Gastrocnemius medialis (tissue), 4 donors: ENCODE results near the gene KRTAP5-2. TPM values are rescaled to one million over a fixed set of nuclear protein-coding genes. Genes with fewer than 3 reads are reported as not detected.

Source experiments
- ATAC-seq, 2 donors: fragments of 150-250 bp; one replicate each; pipeline ENCODE4 v1.9.1; 2016
- DNase-seq, 2 donors: peaks; one replicate each; pipeline ENCODE4 v3.0.0-alpha.2; 2019
- H3K27ac ChIP-seq, 4 donors: fragments of 200-600 bp; sonication (generic); 1 replicate in 1 of 4; 2 replicates in 3 of 4; pipeline ENCODE4 v1.5.1; 2016 to 2018; ENCODE audit warnings: mild to moderate bottlenecking in 2 of 4, moderate library complexity in 1 of 4
- H3K27me3 ChIP-seq, 3 donors: fragments of 200-600 bp; sonication (generic) in 2 of 3; 1 replicate in 1 of 3; 2 replicates in 2 of 3; pipeline versions ENCODE4 v1.5.1 to v1.6.0; 2016 to 2019; ENCODE audit warnings: mild to moderate bottlenecking in 1 of 3, moderate library complexity in 1 of 3
- H3K36me3 ChIP-seq, 2 donors: fragments of 200-600 bp; sonication (generic) in 1 of 2; one replicate each; pipeline ENCODE4 v1.5.1; 2017 to 2018
- H3K4me1 ChIP-seq, 2 donors: fragments of 200-600 bp; sonication (generic) in 1 of 2; one replicate each; pipeline ENCODE4 v1.5.1; 2016 to 2017; ENCODE audit warnings: mild to moderate bottlenecking in 2 of 2
- H3K4me3 ChIP-seq, 4 donors: fragments of 200-600 bp; sonication (generic) in 3 of 4; 1 replicate in 1 of 4; 2 replicates in 3 of 4; pipeline ENCODE4 v1.5.1; 2016 to 2019; ENCODE audit warnings: mild to moderate bottlenecking in 2 of 4
- H3K9me3 ChIP-seq, 3 donors: fragments of 200-600 bp; sonication (generic) in 2 of 3; 1 replicate in 1 of 3; 2 replicates in 2 of 3; pipeline ENCODE4 v1.5.1; 2016 to 2019
- CTCF ChIP-seq, 5 experiments: fragments of 450-650 bp in 3 of 5; fragments of 200-600 bp in 2 of 5; sonication (generic) in 2 of 5; IDR thresholded peaks in 4 of 5; conservative IDR thresholded peaks in 1 of 5; 1 replicate in 4 of 5; 2 replicates in 1 of 5; pipeline ENCODE4 v1.5.1; 2016 to 2019; ENCODE audit warnings: antibody characterized with exemption in 5 of 5, mild to moderate bottlenecking in 3 of 5, moderate library complexity in 3 of 5
- POLR2A ChIP-seq, 2 donors: fragments of 450-650 bp; IDR thresholded peaks; one replicate each; pipeline ENCODE4 v1.6.1; 2017; ENCODE audit warnings: antibody characterized with exemption in 2 of 2, mild to moderate bottlenecking in 2 of 2, moderate library complexity in 2 of 2
- in situ Hi-C, 4 donors: fragments of 200-750 bp; cut with MboI; loops; one replicate each; pipeline versions ENCODE4 v1.15.0 to v1.8.0; 2017; ENCODE audit warnings: low sequenced_read_pairs in 4 of 4
- intact Hi-C: fragments of 100-400 bp; cut with DNase I; formaldehyde crosslinking; loops from one replicate; pipeline ENCODE4 v1.15.1; 2023; ENCODE audit warnings: low total_unique reads
- total RNA-seq, 4 donors: library from RNA; depleted of rRNA; stranded (reverse); fragments of >200 nt; gene quantifications; one replicate each; pipeline versions ENCODE4 v1.1.0 to v1.2.3, GENCODE V29; 2016

Gene KRTAP5-2
- total RNA-seq, 4 donors from 2014 or later = not detected

GRCh38 chr11:1573077-1573902 is 24.8 kb downstream of the KRTAP5-2 start:
- H3K27me3 ChIP-seq = no peaks in the 10 kb centered on the region
- in situ Hi-C loops (no loop called here), intact Hi-C loops (loop anchor here (5.0 kb wide), 1 partner anchor 261 kb away; no protein-coding TSS in a partner anchor)
- TF ChIP-seq POLR2A (IDR thresholded peaks at IDR 0.05) (no peak), CTCF (IDR thresholded peaks at IDR 0.05 in 4 of 5, conservative IDR thresholded peaks at IDR 0.05 in 1 of 5) (no peak)
- DNase-seq (no peak), ATAC-seq (no peak)
- no peaks in the 10 kb centered on the region for H3K36me3 ChIP-seq
- peaks cover 5 to 46% of the 10 kb centered on the region in 2 donors for H3K4me1 ChIP-seq
- no peaks in the 10 kb centered on the region for H3K9me3 ChIP-seq
- peak overlapping the region; percentile 59 to 83 (median 67) for H3K4me3 ChIP-seq
- H3K27ac ChIP-seq = peak overlapping the region; percentile 84 to 89 (median 87)

GRCh38 chr11:1572197-1573076 is 25.7 kb downstream of the KRTAP5-2 start, which contains the start of gene DUSP8:
DUSP8 (minus strand) TSS chr11:1572271; CDS start chr11:1565826, 6,445 bp downstream.
- H3K27me3 ChIP-seq = no peaks in the 10 kb centered on the region
- H3K9me3 ChIP-seq = no peaks in the 10 kb centered on the region
- peak within 1 kb of the TSS; percentile 59 to 83 (median 68) for H3K4me3 ChIP-seq
- peak; percentile 86 to 89 for DNase-seq
- intact Hi-C loops (loop anchor here (1.0 to 5.0 kb wide), 2 partner anchors 13 to 260 kb away; no protein-coding TSS in a partner anchor), in situ Hi-C loops (no loop called here)
- TF ChIP-seq CTCF (IDR thresholded peaks at IDR 0.05 in 4 of 5, conservative IDR thresholded peaks at IDR 0.05 in 1 of 5) = no peak
- peak; percentile 78 to 86 for TF ChIP-seq POLR2A (IDR thresholded peaks at IDR 0.05)
- peaks cover 5 to 54% of the 10 kb centered on the region in 2 donors for H3K4me1 ChIP-seq
- H3K27ac ChIP-seq = peak within 1 kb of the TSS; percentile 85 to 91 (median 88)
- H3K36me3 ChIP-seq = no peaks in the 10 kb centered on the region
- ATAC-seq = peak; percentile 76 to 81

- H3K4me1 ChIP-seq = peaks cover 5 to 61% of the 10 kb centered on the region in 2 donors
- no peaks in the 10 kb centered on the region for H3K36me3 ChIP-seq
- intact Hi-C loops = loop anchor here (1.0 to 5.0 kb wide), 2 partner anchors 12 to 259 kb away; no protein-coding TSS in a partner anchor
- ATAC-seq (peak; percentile 13 to 28), DNase-seq (no peak)
- no peaks in the 10 kb centered on the region for H3K27me3 ChIP-seq
- TF ChIP-seq POLR2A (IDR thresholded peaks at IDR 0.05) (no peak), CTCF (IDR thresholded peaks at IDR 0.05 in 4 of 5, conservative IDR thresholded peaks at IDR 0.05 in 1 of 5) (no peak)
- peak overlapping the region; percentile 74 to 91 (median 84) for H3K27ac ChIP-seq
- no peaks in the 10 kb centered on the region for H3K9me3 ChIP-seq
- H3K4me3 ChIP-seq = peak overlapping the region; percentile 54 to 79 (median 62)
- in situ Hi-C loops = no loop called here
Measured at GRCh38 chr11:1571760-1572196, 26.3 kb downstream of the KRTAP5-2 start.

GRCh38 chr11:1570896-1571759 is 27.0 kb downstream of the KRTAP5-2 start:
- no peak for TF ChIP-seq POLR2A (IDR thresholded peaks at IDR 0.05)
- no peak for TF ChIP-seq CTCF (IDR thresholded peaks at IDR 0.05 in 4 of 5, conservative IDR thresholded peaks at IDR 0.05 in 1 of 5)
- H3K4me3 ChIP-seq = peak overlapping the region; percentile 54 to 79 (median 62)
- H3K27ac ChIP-seq = peak overlapping the region; percentile 74 to 91 (median 84)
- ATAC-seq (no peak), DNase-seq (no peak)
- H3K27me3 ChIP-seq = no peaks in the 10 kb centered on the region
- peaks cover 5 to 67% of the 10 kb centered on the region in 2 donors for H3K4me1 ChIP-seq
- no peaks in the 10 kb centered on the region for H3K36me3 ChIP-seq
- in situ Hi-C loops (no loop called here), intact Hi-C loops (loop anchor here (5.0 kb wide), 1 partner anchor 259 kb away; no protein-coding TSS in a partner anchor)
- no peaks in the 10 kb centered on the region for H3K9me3 ChIP-seq
